ENCODE data around the gene NEK10. TPM values are rescaled to one million over a fixed set of nuclear protein-coding genes. Genes with fewer than 3 reads are reported as not detected.
"Not testable (repeated sequence)": the region's sequence is repeated elsewhere in the genome, so short reads cannot be mapped to it uniquely, and the experiment has no call there.

NEK10 gene
- total RNA-seq, 1 donor from 2014 or later = 3.3 TPM

DNA sequence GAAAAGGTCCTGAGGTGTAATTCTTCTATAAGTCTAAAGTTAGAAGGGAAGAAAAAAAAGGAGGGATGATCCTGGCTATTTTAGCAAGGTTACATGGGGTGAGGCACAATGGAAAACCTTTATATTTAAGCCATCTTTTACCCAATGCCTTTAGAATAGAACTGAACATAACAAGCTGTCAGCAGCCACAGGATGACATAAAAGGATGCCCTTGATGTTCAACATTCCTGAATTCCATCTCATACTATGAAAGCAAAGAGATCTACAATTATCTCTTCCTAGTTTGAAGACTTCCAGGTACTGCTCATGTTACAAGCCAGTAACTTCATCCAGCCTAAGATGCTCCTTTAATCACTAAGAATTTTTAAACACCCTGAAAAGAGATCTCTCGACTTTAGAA, 26.9 kb downstream of the NEK10 start:
- H3K9me3 Mint-ChIP-seq (ENCODE audit: low read depth) = peaks cover 4% of the 10 kb centered on the region
- no peak for DNase-seq (ENCODE audit: low spot score, unreplicated experiment)
- no peak overlapping the region for H3K4me3 Mint-ChIP-seq (ENCODE audit: low read depth)
- H3K4me1 Mint-ChIP-seq (ENCODE audit: low read depth) = no peaks in the 10 kb centered on the region
- H3K36me3 Mint-ChIP-seq (ENCODE audit: insufficient read depth) = peaks cover 3% of the 10 kb centered on the region
- TF ChIP-seq CTCF (IDR thresholded peaks at IDR 0.05; ENCODE audit: unreplicated experiment) = no peak
- H3K27ac Mint-ChIP-seq = no peak overlapping the region
- H3K27me3 Mint-ChIP-seq = no peaks in the 10 kb centered on the region

GRCh38 chr3:27340534-27340933, 28.6 kb downstream of the NEK10 start:
- Mint-ChIP-seq H3K4me3 (ENCODE audit: low read depth) (no peak overlapping the region), H3K36me3 (ENCODE audit: insufficient read depth) (peaks cover 3% of the 10 kb centered on the region), H3K27ac (no peak overlapping the region), H3K4me1 (ENCODE audit: low read depth) (peaks cover 5% of the 10 kb centered on the region), H3K27me3 (no peaks in the 10 kb centered on the region), H3K9me3 (ENCODE audit: low read depth) (peaks cover 15% of the 10 kb centered on the region)
- no peak for TF ChIP-seq CTCF (IDR thresholded peaks at IDR 0.05; ENCODE audit: unreplicated experiment)
- DNase-seq (ENCODE audit: low spot score, unreplicated experiment) = no peak

DNA sequence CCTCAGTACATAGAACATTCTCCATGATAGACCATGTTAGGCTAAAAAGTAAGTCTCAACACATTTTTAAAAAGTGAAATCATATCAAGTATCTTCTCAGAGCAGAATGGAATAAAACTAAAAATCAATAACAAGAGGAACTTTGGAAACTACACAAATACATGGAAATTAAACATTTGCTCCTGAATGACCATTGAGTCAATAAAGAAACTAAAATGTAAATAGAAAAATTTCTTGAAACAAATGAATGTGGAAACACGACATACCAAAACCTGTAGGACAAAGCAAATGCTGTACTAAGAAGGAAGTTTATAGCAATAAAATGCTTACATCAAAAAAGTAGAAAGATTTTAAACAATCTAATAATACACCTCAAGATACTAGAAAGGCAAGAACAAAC, 33.6 kb downstream of the NEK10 start:
- H3K4me1 Mint-ChIP-seq (ENCODE audit: low read depth) = peaks cover 6% of the 10 kb centered on the region
- no peak for TF ChIP-seq CTCF (IDR thresholded peaks at IDR 0.05; ENCODE audit: unreplicated experiment)

DNA sequence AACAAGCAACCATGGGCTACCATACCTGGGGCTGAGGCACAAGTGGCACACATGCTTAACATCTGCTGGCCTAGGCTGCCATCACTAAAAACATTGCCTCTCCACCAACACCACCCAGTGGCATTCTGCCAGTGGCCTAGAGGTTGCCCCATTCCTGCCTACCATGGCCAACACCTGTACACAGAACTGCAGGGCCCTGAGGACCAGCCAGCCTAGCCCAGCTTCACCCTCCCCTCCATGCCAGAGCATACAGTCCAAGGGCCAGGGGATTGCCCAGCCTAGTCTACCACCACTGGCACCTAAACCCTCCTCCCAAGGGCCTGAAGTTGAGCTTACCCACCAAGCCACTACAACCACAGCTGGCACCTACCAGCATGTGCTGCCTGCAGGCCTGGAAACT, 35.3 kb downstream of the NEK10 start:
- Mint-ChIP-seq H3K4me3 (ENCODE audit: low read depth) (no peak overlapping the region), H3K27me3 (no peaks in the 10 kb centered on the region), H3K27ac (no peak overlapping the region), H3K9me3 (ENCODE audit: low read depth) (peaks cover 26% of the 10 kb centered on the region), H3K4me1 (ENCODE audit: low read depth) (peaks cover 6% of the 10 kb centered on the region), H3K36me3 (ENCODE audit: insufficient read depth) (peaks cover 5% of the 10 kb centered on the region)
- TF ChIP-seq CTCF (IDR thresholded peaks at IDR 0.05; ENCODE audit: unreplicated experiment) = no peak
- DNase-seq (ENCODE audit: low spot score, unreplicated experiment) = no peak

More for the DNA sequence above, 33.6 kb downstream of the NEK10 start:
- DNase-seq (ENCODE audit: low spot score, unreplicated experiment) = no peak
- H3K9me3 Mint-ChIP-seq (ENCODE audit: low read depth) = peaks cover 18% of the 10 kb centered on the region
- no peak overlapping the region for H3K27ac Mint-ChIP-seq
- H3K27me3 Mint-ChIP-seq = no peaks in the 10 kb centered on the region
- H3K4me3 Mint-ChIP-seq (ENCODE audit: low read depth) = no peak overlapping the region
- peaks cover 5% of the 10 kb centered on the region for H3K36me3 Mint-ChIP-seq (ENCODE audit: insufficient read depth)

- not testable (repeated sequence) for H3K4me3 Mint-ChIP-seq (ENCODE audit: low read depth); H3K27me3 Mint-ChIP-seq; H3K36me3 Mint-ChIP-seq (ENCODE audit: insufficient read depth); DNase-seq (ENCODE audit: low spot score, unreplicated experiment); H3K4me1 Mint-ChIP-seq (ENCODE audit: low read depth); H3K27ac Mint-ChIP-seq
- H3K9me3 Mint-ChIP-seq (ENCODE audit: low read depth) = peaks cover 12% of the 10 kb centered on the region
Observed at GRCh38 chr3:27328982-27329762, 40.0 kb downstream of the NEK10 start.

All from progenitor cell of endocrine pancreas (in vitro differentiated cells).